Endodermal cell (in vitro differentiated cells): ENCODE data around the gene TPSAB1. TPM values are rescaled to one million over a fixed set of nuclear protein-coding genes. Genes with fewer than 3 reads are reported as not detected.

Experiments used
- DNase-seq: peaks from one replicate; pipeline ENCODE4 v3.0.0-alpha.2; 2017
- H3K27ac ChIP-seq: 2 replicates; pipeline ENCODE4 v1.5.1; 2013; ENCODE audit warnings: mild to moderate bottlenecking, low read depth, low read length, moderate library complexity
- H3K27me3 ChIP-seq: 2 replicates; pipeline ENCODE4 v1.6.1; 2013; ENCODE audit warnings: mild to moderate bottlenecking, low read length, moderate library complexity; ENCODE audit not compliant: insufficient read depth, control insufficient read depth, poor library complexity, severe bottlenecking
- H3K36me3 ChIP-seq: 2 replicates; pipeline ENCODE4 v1.7.0; 2013; ENCODE audit warnings: mild to moderate bottlenecking, low read length, moderate library complexity; ENCODE audit not compliant: control insufficient read depth, insufficient read depth
- H3K4me1 ChIP-seq: one replicate; pipeline ENCODE4 v1.7.0; 2013; ENCODE audit warnings: low read length; ENCODE audit not compliant: control insufficient read depth, insufficient read depth
- H3K4me3 ChIP-seq: 2 replicates; pipeline ENCODE4 v1.5.1; 2013; ENCODE audit warnings: mild to moderate bottlenecking, low read length, moderate library complexity
- H3K9ac ChIP-seq: 2 replicates; pipeline ENCODE4 v1.6.1; 2013; ENCODE audit warnings: mild to moderate bottlenecking, low read length, moderate library complexity; ENCODE audit not compliant: poor library complexity, severe bottlenecking; ENCODE audit errors: extremely low read depth
- H3K9me3 ChIP-seq: 2 replicates; pipeline ENCODE4 v1.6.1; 2013; ENCODE audit warnings: mild to moderate bottlenecking, low read length, moderate library complexity; ENCODE audit not compliant: control insufficient read depth
- H3K27ac Mint-ChIP-seq: 2 replicates; pipeline ENCODE4 v1.8.0; 2020; ENCODE audit warnings: mixed read lengths
- H3K27me3 Mint-ChIP-seq: 2 replicates; pipeline ENCODE4 v1.8.0; 2021; ENCODE audit warnings: mild to moderate bottlenecking, mixed read lengths; ENCODE audit not compliant: insufficient read depth
- H3K36me3 Mint-ChIP-seq: 2 replicates; pipeline ENCODE4 v1.8.0; 2020; ENCODE audit warnings: low read depth, mixed read lengths
- H3K4me1 Mint-ChIP-seq: 2 replicates; pipeline ENCODE4 v1.8.0; 2020; ENCODE audit warnings: mixed read lengths
- H3K4me3 Mint-ChIP-seq: 2 replicates; pipeline ENCODE4 v1.8.0; 2020; ENCODE audit warnings: mild to moderate bottlenecking, moderate library complexity, mixed read lengths
- H3K9me3 Mint-ChIP-seq: 2 replicates; pipeline ENCODE4 v1.8.0; 2020; ENCODE audit warnings: mild to moderate bottlenecking, mixed read lengths
- WGBS, 2 experiments: methylation state at CpG; one replicate each; pipeline versions ENCODE4 v1.1.5 to v1.1.7; 2013; ENCODE audit warnings: missing lambda C conversion rate in 2 of 2, mixed read lengths in 1 of 2; ENCODE audit not compliant: insufficient coverage in 1 of 2, insufficient read length in 1 of 2; 5-methylcytosine and 5-hydroxymethylcytosine counted together
- total RNA-seq, 2 donors: library from RNA; stranded (reverse); fragmentation: NEBNext Ultra II Directional in 1 of 2; extraction: Animal tissue kit (Norgen Biotek cat#: 25700) in 1 of 2; gene quantifications; 2 replicates in 1 of 2; 3 replicates in 1 of 2; pipeline ENCODE4 v1.2.1, GENCODE V29; 2021
- TF ChIP-seq, protein P1 (sequence below): fragments of 200-600 bp; sonication (generic); conservative IDR thresholded peaks from 2 replicates; pipeline ENCODE4 v1.5.0; 2021; ENCODE audit warnings: antibody characterized with exemption, mild to moderate bottlenecking

Gene TPSAB1
- total RNA-seq, 2 donors from 2014 or later: not detected

DNA sequence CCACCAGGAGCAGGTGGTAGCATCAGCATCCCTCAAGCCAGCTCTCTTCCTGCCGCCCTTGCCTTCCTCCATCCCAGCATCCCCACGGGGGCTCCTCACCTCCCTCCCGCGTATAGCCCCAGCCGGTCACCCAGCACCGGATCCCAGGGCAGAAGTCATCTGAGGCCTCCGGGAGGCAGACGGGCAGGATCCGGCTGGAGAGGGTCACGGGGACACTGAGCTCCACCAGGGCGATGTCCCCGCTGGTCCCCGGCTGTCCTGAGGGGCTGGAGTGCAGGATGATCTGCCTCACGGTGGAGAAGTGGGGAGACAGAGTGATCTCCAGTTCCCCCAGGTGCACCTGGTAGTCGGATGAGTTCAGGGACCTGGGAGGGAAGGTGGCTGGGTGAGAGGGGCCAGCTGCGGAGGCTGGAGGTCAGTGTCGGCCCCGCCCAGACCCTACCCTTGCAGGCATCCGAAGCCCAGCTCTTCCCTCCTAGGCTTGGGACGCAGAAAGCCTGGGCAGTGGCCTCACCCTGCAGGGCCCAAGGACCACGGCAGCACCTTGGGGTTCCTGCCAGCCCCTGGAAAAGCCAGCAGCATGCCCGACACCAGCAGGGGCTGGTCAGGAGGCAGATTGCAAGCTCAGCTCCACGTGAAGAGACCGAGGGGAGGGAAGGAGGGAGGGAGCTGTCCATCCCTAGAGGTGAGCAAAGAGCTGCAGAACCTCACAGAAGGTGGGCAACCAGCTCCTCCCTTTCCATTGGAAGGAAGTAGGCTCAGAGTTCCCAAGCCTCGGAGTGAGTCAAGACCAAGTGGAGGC lies 17.8 kb upstream of the TPSAB1 start:
- Histone ChIP-seq H3K9me3 (no peaks in the 10 kb centered on the region), H3K4me3 (no peak overlapping the region), H3K9ac (no peak overlapping the region), H3K36me3 (no peaks in the 10 kb centered on the region), H3K27me3 (no peaks in the 10 kb centered on the region), H3K27ac (no peak overlapping the region), H3K4me1 (no peaks in the 10 kb centered on the region)
- TF ChIP-seq, protein P1, sequence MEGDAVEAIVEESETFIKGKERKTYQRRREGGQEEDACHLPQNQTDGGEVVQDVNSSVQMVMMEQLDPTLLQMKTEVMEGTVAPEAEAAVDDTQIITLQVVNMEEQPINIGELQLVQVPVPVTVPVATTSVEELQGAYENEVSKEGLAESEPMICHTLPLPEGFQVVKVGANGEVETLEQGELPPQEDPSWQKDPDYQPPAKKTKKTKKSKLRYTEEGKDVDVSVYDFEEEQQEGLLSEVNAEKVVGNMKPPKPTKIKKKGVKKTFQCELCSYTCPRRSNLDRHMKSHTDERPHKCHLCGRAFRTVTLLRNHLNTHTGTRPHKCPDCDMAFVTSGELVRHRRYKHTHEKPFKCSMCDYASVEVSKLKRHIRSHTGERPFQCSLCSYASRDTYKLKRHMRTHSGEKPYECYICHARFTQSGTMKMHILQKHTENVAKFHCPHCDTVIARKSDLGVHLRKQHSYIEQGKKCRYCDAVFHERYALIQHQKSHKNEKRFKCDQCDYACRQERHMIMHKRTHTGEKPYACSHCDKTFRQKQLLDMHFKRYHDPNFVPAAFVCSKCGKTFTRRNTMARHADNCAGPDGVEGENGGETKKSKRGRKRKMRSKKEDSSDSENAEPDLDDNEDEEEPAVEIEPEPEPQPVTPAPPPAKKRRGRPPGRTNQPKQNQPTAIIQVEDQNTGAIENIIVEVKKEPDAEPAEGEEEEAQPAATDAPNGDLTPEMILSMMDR: no peak
- no peaks in the 10 kb centered on the region for H3K9me3 Mint-ChIP-seq
- H3K4me1 Mint-ChIP-seq: no peaks in the 10 kb centered on the region
- H3K4me3 Mint-ChIP-seq: no peak overlapping the region
- no peak overlapping the region for H3K27ac Mint-ChIP-seq
- DNase-seq: no peak
- peaks cover 8% of the 10 kb centered on the region for H3K36me3 Mint-ChIP-seq
- 89% methylated on average over 18 to 25 of the region's 25 CpGs for WGBS, 2 experiments
- H3K27me3 Mint-ChIP-seq: peaks cover 7% of the 10 kb centered on the region

DNA sequence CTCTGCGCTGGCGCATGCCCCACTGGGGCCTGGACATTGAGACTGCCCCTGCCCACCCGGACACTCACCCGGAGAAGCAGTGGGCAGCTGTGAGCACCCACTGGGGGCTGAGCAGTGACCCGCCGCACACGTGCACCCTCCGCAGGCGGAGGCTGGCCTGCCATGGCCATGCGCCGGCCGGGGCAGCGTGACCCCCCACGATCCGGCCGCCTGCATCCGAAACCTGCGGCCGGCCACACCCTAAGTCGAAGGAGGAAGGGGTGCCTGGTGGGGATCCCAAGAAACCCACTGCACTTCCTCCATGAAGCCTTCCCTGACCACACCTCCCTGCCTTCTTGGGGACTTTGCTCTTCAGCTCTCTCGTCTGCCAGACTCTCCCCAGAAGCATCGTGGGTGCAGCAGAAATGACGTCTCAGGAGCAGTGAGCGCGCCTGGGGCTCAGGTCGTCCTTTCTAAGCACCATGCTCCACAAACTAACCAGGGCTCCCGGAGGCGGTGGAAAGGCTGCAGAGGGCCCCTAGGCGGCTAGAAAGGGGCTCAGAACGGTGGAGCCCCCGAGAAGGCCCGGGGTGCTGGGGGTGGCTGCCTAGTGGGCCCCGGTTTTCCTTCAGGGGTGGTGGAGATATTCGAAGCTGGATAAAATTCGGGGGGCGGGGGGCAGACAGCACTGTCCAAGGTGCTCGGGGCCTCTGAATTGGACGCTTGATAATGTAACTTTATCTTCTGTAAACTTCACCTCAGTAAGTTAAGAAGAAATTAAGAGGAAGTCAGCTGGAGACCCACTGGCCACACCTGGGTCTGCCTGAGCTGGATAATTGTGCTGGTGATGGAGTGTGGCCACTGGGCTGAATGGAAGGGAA lies 16.9 kb upstream of the TPSAB1 start:
- no peak overlapping the region for H3K9ac ChIP-seq
- TF ChIP-seq, protein P1: no peak
- H3K4me3 Mint-ChIP-seq: no peak overlapping the region
- no peak overlapping the region for H3K27ac Mint-ChIP-seq
- no peak for DNase-seq
- H3K4me3 ChIP-seq: no peak overlapping the region
- no peak overlapping the region for H3K27ac ChIP-seq
- no peaks in the 10 kb centered on the region for H3K9me3 ChIP-seq
- H3K36me3 Mint-ChIP-seq: peaks cover 7% of the 10 kb centered on the region
- no peaks in the 10 kb centered on the region for H3K4me1 Mint-ChIP-seq
- no peaks in the 10 kb centered on the region for H3K36me3 ChIP-seq
- H3K27me3 ChIP-seq: no peaks in the 10 kb centered on the region
- no peaks in the 10 kb centered on the region for H3K9me3 Mint-ChIP-seq
- no peaks in the 10 kb centered on the region for H3K4me1 ChIP-seq
- 93 to 96% methylated on average over 23 to 38 of the region's 38 CpGs for WGBS, 2 experiments
- H3K27me3 Mint-ChIP-seq: peaks cover 8% of the 10 kb centered on the region

DNA sequence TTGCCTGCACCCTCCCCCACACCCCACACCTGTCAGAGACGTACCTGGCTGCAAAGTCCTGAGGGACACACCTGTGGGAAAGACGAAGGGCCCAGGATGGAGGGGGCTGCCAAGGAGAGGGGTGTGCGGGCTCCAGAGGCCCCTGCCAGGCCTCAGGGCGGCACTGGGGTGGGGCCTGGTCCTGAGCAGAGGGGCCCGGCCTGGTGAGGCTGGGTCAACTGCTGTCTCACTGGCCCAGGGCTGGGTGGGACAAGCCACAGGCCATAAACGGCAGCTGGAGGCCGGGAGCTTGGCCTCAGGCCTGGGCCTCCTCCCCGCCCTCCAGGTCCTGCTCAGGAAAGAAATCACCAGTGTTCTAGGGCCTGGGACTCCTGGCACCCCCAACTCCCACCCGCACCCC lies 15.9 kb upstream of the TPSAB1 start:
- no peaks in the 10 kb centered on the region for H3K9me3 Mint-ChIP-seq
- H3K4me1 Mint-ChIP-seq: no peaks in the 10 kb centered on the region
- no peak for DNase-seq
- peaks cover 7% of the 10 kb centered on the region for H3K36me3 Mint-ChIP-seq
- no peak overlapping the region for H3K27ac Mint-ChIP-seq
- Histone ChIP-seq H3K36me3 (no peaks in the 10 kb centered on the region), H3K27ac (no peak overlapping the region), H3K27me3 (no peaks in the 10 kb centered on the region), H3K9me3 (no peaks in the 10 kb centered on the region), H3K4me3 (no peak overlapping the region), H3K4me1 (no peaks in the 10 kb centered on the region), H3K9ac (no peak overlapping the region)
- no peak overlapping the region for H3K4me3 Mint-ChIP-seq
- peaks cover 8% of the 10 kb centered on the region for H3K27me3 Mint-ChIP-seq
- 83 to 89% methylated on average over 1 to 9 of the region's 9 CpGs for WGBS, 2 experiments
- TF ChIP-seq, protein P1: no peak
